Activated CD4-positive, alpha-beta T cell treated with anti-CD3 and anti-CD28 coated beads, Interleukin-2, Interleukin-4, amounts not matched to agents 100 ng/mL and 50 ng/mL, durations not matched to agents 16 hours and 8 hours (primary cell): ENCODE data around the gene LAIR1.
"Not testable (repeated sequence)": the region's sequence is repeated elsewhere in the genome, so short reads cannot be mapped to it uniquely, and the experiment has no call there.

Experiments used
- DNase-seq: peaks from one replicate; pipeline ENCODE4 v3.0.0-alpha.2; 2020; ENCODE audit warnings: low spot score

LAIR1 gene

DNA sequence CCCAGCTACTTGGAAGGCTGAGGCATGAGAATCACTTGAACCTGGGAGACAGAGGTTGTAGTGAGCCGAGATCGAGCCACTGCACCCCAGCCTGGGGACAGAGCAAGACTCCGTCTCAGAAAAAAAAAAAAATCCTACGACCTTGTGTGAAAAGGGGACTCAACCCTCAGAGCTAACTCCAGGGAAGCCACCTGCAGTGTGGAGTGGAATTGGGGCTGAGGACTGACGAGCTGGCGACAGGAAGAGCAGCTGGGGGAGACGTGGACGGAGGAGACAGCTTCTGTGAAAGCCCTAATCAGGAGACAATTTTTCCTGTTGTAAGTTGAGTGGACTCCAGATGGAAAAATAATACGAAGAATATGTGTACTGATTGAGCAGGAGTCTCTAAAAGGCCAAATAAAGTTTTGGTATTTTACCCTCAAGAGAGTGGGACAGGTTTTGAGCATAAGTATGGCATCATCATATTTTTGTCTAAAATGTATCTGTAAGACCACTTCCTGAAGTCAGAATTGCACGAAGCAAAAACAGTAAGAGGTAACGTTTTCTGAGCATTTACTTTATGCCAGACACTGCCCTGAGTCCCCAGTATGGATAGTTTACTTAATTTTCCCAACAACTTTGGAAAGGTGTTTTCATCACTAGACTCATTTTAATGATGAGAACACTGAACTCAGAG lies 12.0 kb upstream of the LAIR1 start:
- DNase-seq: no peak

DNA sequence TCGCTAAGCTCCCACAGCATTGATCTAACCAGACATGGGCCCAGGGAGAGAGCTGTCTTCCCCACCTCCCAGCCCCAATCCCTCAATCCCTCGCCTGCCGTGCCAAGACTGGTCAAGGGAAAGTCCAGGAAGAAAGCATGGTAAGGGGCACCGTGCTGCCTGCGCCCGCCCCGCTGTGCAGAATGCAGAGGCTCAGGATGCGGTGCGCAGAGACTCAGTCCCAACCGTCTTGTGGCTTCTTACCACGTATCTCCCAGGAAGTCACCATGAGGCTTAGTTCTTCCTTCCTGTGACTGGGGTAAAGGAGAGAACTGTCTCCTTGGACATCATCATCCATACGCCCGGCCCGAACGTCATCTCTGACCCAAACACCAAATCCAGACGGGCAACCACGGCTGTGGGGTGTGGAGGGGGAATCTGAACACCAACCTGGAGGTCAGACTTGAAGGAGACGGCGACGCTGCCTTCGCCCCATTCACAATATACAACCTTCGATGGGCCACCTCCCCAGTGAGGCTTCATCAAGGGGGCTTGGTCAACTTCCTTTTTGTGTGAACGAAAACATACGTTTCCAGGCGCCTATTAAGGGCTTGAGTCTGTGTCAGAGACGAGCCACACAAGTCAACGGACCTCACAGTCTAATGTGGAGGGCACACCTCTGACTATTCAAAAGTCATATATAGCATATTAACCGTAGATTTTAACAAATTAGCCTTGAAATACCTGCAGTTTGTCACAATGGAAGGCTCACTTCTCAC lies 10.6 kb upstream of the LAIR1 start:
- DNase-seq: not testable (repeated sequence)

- no peak for DNase-seq
Observed at GRCh38 chr19:54373781-54374631, 9.3 kb upstream of the LAIR1 start.

GRCh38 chr19:54371453-54371852 lies 6.7 kb upstream of the LAIR1 start:
- not testable (repeated sequence) for DNase-seq

DNA sequence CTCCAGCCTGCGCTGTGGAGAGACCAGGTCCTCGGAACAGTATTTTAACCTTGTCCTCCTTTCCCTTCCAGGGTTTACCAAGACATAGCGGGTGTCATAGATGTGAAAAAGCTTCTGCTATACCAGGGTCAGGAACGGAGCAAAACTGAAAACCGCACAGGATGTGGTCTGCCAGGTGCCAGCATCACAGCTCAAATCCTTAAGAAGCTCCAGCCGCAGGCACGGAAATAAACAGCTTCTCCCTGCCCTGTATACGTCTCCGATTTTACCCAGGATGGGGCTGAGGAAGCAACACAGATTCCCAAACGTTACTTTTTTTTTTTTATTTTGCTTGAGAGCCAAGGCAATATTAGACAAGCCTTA lies 5.7 kb upstream of the LAIR1 start:
- DNase-seq: peak; percentile 69

DNA sequence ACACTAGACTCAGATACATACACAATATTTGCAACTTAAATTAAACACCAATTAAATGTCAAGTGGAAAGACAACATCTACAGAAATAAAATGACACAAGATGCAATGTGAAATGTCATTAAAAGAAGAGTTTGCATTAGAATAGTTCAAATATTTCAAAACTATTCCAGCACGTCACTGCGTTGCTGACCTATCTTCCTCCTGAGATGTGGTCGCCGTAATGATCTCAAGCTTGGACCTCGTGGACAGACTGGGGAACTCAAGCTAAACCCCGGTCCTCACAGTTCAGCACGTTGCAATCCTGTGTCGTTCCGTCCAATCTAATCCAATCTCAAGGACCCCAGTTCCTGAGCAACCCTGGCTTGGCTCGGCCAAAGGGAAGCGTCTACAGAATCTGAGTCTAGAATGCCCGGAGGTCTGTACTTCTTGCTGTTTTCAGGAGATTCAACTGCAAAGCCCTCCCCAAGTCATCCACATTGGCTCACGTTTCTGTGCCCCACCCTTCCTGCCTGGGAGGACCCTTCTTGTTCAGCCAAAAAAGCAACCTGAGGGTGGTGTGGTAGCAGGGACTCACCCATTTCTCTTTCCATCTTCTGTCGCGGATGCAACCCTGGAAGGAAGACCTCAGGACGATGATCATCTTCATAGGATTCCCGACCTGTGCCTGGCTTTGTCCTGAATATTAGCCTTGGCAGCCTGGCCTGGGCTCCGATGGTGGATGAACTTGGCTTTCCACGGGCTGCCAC lies 5.1 kb upstream of the LAIR1 start:
- not testable (repeated sequence) for DNase-seq

GRCh38 chr19:54369082-54369687 lies 4.5 kb upstream of the LAIR1 start:
- no peak for DNase-seq

- no peak for DNase-seq
Observed at GRCh38 chr19:54366811-54367210, 2.1 kb upstream of the LAIR1 start.

DNA sequence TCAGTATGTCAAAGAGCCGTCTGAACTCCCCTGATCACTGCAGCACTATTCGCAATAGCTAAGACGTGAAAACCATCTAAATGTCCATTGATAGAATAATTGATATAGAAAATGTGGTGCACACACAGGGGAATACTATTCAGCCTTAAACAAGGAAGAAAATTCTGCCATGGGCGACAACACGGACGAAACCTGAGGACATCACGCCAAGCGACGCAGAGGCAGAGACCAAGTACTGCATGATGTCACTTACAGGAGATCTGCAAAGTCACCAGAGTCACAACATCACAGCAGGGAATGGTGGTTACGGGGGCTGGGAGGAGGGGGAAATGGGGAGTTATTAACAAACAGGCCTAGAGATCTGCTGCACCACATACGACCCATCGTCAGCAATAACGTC lies 1.1 kb upstream of the LAIR1 start:
- DNase-seq: not testable (repeated sequence)

GRCh38 chr19:54361680-54362422 lies 2.9 kb downstream of the LAIR1 start:
- not testable (repeated sequence) for DNase-seq

DNA sequence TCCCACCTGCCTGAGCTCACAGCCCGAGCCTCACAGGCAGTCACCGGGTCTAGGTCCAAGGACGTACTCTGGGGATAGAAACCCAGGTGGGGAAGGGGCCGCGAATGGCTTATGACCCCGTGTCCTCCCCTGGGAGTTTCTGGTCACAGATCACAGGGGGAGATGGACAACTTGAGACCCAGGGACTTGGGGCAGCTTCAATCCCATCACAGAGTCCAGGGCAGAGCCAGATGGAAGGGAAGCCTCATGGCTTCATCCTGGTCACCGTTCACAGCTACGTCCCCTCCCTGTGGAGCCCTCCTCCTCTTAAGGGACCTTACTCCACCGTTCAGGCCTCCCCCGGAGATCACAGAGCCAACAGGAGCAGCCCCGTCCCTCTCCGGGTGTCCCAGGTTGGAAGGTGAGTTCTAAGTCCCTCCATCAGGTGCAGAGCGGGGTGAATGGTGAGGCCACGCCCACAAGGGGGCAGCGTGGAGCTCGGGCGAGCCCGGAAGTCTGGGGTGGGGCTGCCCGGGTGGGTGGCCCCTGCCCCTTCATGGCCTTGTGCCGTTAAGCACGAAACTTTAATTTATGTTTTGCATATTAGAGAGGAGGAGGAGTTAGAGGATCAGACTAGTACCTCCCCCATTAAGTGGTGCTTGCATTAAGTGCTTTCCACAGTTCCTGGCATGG lies 5.4 kb downstream of the LAIR1 start:
- peak; percentile 58 for DNase-seq

- DNase-seq: no peak
Observed at GRCh38 chr19:54357381-54357780, 7.3 kb downstream of the LAIR1 start.

DNA sequence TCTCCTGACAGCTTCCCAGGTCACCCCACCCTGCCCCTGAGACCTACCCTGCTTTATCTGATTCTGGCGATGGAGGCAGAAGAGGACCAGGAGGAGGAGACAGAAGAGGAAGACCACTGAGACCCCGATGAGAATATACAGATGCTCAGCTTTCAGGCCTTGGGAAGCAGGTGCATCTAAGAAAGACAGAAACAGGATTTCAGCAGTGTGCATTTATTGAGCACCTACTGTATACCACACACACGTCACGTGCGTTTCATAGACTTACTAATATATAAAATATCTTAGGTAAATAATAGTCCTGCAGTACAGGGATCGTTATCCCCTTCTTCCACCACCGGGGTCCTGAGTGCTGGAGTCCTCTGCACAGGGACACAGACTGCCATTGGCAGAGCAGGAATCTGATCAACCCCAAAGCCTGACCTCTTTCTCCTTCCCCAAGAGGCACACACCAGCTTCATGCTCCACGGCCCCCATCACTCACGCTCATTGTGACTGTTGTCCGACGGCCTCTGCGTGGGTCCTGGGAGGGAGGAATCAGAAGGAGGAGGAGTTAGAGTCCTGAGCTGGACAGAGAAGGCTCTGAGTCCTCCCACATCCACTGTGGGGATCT lies 8.2 kb downstream of the LAIR1 start:
- no peak for DNase-seq

DNA sequence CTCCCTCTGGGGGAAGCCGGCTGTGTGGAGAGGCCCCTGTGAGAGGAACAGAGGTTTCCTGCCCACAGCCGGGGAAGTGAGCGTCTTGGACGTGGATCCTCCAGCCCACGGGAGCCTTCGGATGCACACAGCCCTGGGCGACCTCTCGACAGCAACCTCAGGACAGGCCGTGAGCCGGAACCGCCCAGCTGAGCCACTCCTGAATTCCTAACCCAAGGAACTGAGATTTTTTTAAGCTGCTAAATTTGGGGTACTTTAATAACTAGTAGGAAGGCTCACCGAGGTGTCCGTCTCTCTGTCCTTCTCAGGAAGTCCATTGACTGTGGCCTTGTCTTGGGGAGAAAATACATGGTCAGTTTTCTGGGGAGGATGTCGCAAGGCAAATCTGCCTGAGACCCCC lies 9.1 kb downstream of the LAIR1 start:
- no peak for DNase-seq

DNA sequence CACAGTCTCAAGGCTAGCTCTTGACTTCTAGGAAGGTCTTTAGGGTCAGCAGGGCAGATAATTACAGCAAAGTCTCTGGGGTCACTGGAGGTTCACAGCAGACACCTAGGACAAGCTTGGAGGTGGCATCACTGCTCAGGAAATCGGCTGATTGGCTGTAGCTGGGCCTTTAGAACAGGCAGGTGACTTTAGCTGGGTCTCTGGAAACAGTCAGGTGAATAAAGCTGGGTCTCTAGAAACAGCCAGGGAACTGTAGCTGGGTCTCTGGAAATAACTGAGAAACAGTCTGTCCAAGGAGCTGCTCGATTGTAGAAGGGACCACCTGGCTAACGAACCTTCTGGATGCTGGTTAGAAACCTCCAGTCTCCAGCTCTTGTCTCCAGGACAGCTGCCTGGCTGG lies 10.0 kb downstream of the LAIR1 start:
- DNase-seq: no peak

DNA sequence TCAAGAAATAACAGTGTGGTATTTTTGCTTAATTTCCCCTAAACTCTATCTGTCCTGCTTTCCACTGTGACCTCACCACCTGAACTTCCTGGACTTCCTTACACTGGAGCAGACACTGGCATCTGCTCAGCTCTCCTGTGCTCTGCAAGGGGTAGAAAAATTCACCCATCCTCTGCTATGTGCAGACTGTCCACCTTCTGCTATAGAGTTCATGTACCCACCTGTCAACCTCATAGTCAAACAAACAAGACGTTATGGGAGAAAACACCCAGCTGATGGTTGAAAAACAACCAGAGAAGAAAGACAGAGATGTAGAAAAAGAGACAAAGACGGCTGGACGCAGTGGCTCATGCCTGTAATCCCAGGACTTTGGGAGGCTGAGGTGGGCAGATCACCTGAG lies 12.2 kb downstream of the LAIR1 start:
- DNase-seq: no peak

DNA sequence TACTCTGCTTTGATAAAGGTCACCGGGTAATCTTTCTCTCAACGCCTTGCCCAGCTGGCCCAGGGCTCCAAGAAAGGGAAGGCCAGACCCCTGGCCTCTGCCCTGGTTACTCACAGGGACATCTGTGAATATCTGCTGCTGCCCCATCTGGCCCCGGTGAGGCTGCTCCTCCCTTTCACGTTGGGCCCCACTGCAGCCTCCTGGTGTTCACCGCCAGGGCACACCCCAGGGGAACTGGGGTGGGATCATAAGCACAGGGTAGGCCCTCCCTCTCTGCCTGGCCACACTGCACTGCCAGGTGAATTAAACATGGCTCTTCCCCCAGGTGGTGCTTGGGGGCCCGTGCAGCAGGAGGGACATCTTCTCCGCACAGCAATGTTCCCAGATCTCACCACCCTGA lies 12.7 kb downstream of the LAIR1 start:
- DNase-seq: no peak

- no peak for DNase-seq
Observed at GRCh38 chr19:54351474-54351873, 13.3 kb downstream of the LAIR1 start.

GRCh38 chr19:54345938-54346386 lies 18.8 kb downstream of the LAIR1 start:
- DNase-seq: no peak

DNA sequence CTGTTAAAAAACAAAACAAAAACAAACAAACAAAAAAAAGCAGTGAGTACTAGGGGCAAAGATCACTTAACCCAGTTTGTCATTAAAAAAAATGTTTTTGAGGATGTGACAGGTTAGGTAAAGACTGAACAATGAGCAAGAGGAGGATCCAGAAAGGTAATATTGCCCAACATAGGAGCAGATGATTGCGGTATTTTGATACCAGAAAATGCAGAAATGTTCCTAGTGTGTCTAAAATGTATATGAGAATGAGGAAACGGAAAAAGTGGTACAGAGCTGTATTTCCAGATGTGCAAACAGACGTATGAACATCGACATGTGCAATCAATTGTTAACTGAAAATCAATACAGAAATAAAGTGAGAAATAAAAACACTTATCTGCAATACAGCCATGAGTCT lies 20.9 kb downstream of the LAIR1 start:
- no peak for DNase-seq
